HCT116 (cell line): ENCODE measurements around the gene PIEZO2. TPM values are rescaled to one million over a fixed set of nuclear protein-coding genes. Genes with fewer than 3 reads are reported as not detected.

Experiments
- ATAC-seq: fragments of 200-7000 bp; cut with Tn5 transposase; 2 replicates; pipeline ENCODE4 v1.9.1; 2020; ENCODE audit warnings: mild to moderate bottlenecking, moderate library complexity
- BruUV-seq: library from RNA; stranded (reverse); fragments of 400-500 nt; replicated peaks from 2 replicates; lab custom pipeline; 2021; lab: Mats Ljungman, UMichigan
- CTCF ChIA-PET: fragments of 300-600 bp; sonication (Branson Sonifier 250); formaldehyde crosslinking; loops from one replicate; lab custom pipeline; 2021; ENCODE audit warnings: antibody characterized with exemption; lab: Charles Lee
- POLR2A ChIA-PET: fragments of 300-600, 350-600 bp; sonication (Branson Sonifier 250); formaldehyde crosslinking; loops from one replicate; lab custom pipeline; 2021; ENCODE audit warnings: antibody characterized with exemption; lab: Charles Lee
- RAD21 ChIA-PET, 2 experiments: fragments of 300-600 bp; sonication (Branson Sonifier 250); formaldehyde crosslinking; loops; one replicate each; lab custom pipeline; 2023; ENCODE audit warnings: low total read pairs in 2 of 2; ENCODE audit not compliant: uncharacterized antibody in 2 of 2, unreplicated experiment in 2 of 2, low non-redundant PET in 1 of 2; lab: Charles Lee
- DNase-seq: peaks from one replicate; pipeline ENCODE4 v3.0.0-alpha.2; 2010; ENCODE audit warnings: low read depth, low spot score
- H2AFZ ChIP-seq: fragments of 200-600 bp; shearing (Covaris generic), sonication (generic); 2 replicates; pipeline ENCODE4 v1.6.1; 2017; ENCODE audit warnings: low read depth, mixed run types, mixed read lengths, antibody characterized with exemption, low read length; ENCODE audit not compliant: poor library complexity, severe bottlenecking
- H3K27ac ChIP-seq: 2 replicates; pipeline ENCODE4 v1.5.1; 2012; ENCODE audit warnings: low read depth, low read length
- H3K27me3 ChIP-seq: fragments of 200-600 bp; sonication (generic); 2 replicates; pipeline ENCODE4 v1.6.1; 2016; ENCODE audit warnings: mixed run types, low read length, mixed read lengths; ENCODE audit not compliant: insufficient read depth
- H3K36me3 ChIP-seq, 2 experiments: fragments of 200-500 bp in 1 of 2; fragments of 200-600 bp in 1 of 2; sonication (Bioruptor generic) in 1 of 2; sonication (generic) in 1 of 2; 2 replicates each; pipeline versions ENCODE4 v1.5.1 to v1.6.1; 2014 to 2016; ENCODE audit warnings: low read length in 2 of 2, inconsistent platforms in 1 of 2, mixed read lengths in 1 of 2, mixed run types in 1 of 2; ENCODE audit not compliant: insufficient read depth in 2 of 2, control insufficient read depth in 1 of 2
- H3K4me1 ChIP-seq, 2 experiments: fragments of 200-600 bp in 1 of 2; sonication (generic) in 1 of 2; 2 replicates each; pipeline versions ENCODE4 v1.5.1 to v1.6.1; 2012 to 2017; ENCODE audit warnings: low read length in 2 of 2, inconsistent platforms in 1 of 2, mild to moderate bottlenecking in 1 of 2, mixed read lengths in 1 of 2, mixed run types in 1 of 2, moderate library complexity in 1 of 2; ENCODE audit not compliant: insufficient read depth in 2 of 2, control insufficient read depth in 1 of 2
- H3K4me2 ChIP-seq: fragments of 200-600 bp; sonication (generic); 2 replicates; pipeline ENCODE4 v1.6.1; 2017; ENCODE audit warnings: mixed run types, low read length, mixed read lengths
- H3K4me3 ChIP-seq, 2 experiments: fragments of 200-600 bp in 1 of 2; sonication (generic) in 1 of 2; replicated peaks in 1 of 2; 2 replicates each; pipeline ENCODE4 v1.5.1; 2011 to 2016; ENCODE audit warnings: low read length in 2 of 2, control low read depth in 1 of 2, low read depth in 1 of 2, mild to moderate bottlenecking in 1 of 2, mixed read lengths in 1 of 2, mixed run types in 1 of 2
- H3K79me2 ChIP-seq: fragments of 200-600 bp; sonication (generic); 2 replicates; pipeline ENCODE4 v1.6.1; 2017; ENCODE audit warnings: mild to moderate bottlenecking, mixed run types, low read length, moderate library complexity, mixed read lengths; ENCODE audit not compliant: insufficient read depth
- H3K9ac ChIP-seq: fragments of 200-600 bp; sonication (generic); 2 replicates; pipeline ENCODE4 v1.6.1; 2016; ENCODE audit warnings: low read length, mixed read lengths
- H3K9me2 ChIP-seq: fragments of 200-600 bp; sonication (generic), shearing (Covaris generic); 2 replicates; pipeline ENCODE4 v1.6.1; 2017; ENCODE audit warnings: mixed run types, mild to moderate bottlenecking, moderate library complexity; ENCODE audit not compliant: insufficient read depth
- H3K9me3 ChIP-seq, 2 experiments: fragments of 200-500 bp in 1 of 2; fragments of 200-600 bp in 1 of 2; sonication (Bioruptor generic) in 1 of 2; sonication (generic) in 1 of 2; 2 replicates each; pipeline ENCODE4 v1.6.1; 2014 to 2017; ENCODE audit warnings: low read length in 2 of 2, mixed read lengths in 2 of 2, inconsistent platforms in 1 of 2, low read depth in 1 of 2, mild to moderate bottlenecking in 1 of 2, mixed run types in 1 of 2, moderate library complexity in 1 of 2; ENCODE audit not compliant: control insufficient read depth in 1 of 2, insufficient read depth in 1 of 2
- H4K20me1 ChIP-seq: fragments of 200-600 bp; sonication (generic), shearing (Covaris generic); 2 replicates; pipeline ENCODE4 v1.6.1; 2017; ENCODE audit warnings: mixed run types, mild to moderate bottlenecking, moderate library complexity; ENCODE audit not compliant: insufficient read depth
- CBX3 ChIP-seq: IDR thresholded peaks from 2 replicates; pipeline ENCODE4 v1.6.1; 2012; ENCODE audit warnings: low read depth
- CEBPB ChIP-seq: IDR thresholded peaks from 2 replicates; pipeline ENCODE4 v1.6.1; 2012; ENCODE audit warnings: low read depth
- EGR1 ChIP-seq: IDR thresholded peaks from 2 replicates; pipeline ENCODE4 v1.6.1; 2012; ENCODE audit warnings: low read depth
- ELF1 ChIP-seq: IDR thresholded peaks from 2 replicates; pipeline ENCODE4 v1.6.1; 2012; ENCODE audit warnings: low read depth, borderline replicate concordance
- EZH2phosphoT487 ChIP-seq: fragments of 200-600 bp; IDR thresholded peaks from 2 replicates; pipeline ENCODE4 v1.6.1; 2018; ENCODE audit warnings: antibody characterized with exemption, borderline replicate concordance
- JUND ChIP-seq: IDR thresholded peaks from 2 replicates; pipeline ENCODE4 v1.6.1; 2012
- SRF ChIP-seq: IDR thresholded peaks from 2 replicates; pipeline ENCODE4 v1.6.1; 2012; ENCODE audit warnings: low read depth
- TCF7L2 ChIP-seq: IDR thresholded peaks from 2 replicates; pipeline ENCODE4 v1.7.0; 2011; ENCODE audit warnings: borderline replicate concordance, inconsistent platforms; ENCODE audit not compliant: insufficient read depth, insufficient read length; ENCODE audit errors: extremely low read depth
- YY1 ChIP-seq: IDR thresholded peaks from 2 replicates; pipeline ENCODE4 v1.6.1; 2011; ENCODE audit warnings: low read length, low read depth, moderate library complexity, mild to moderate bottlenecking; ENCODE audit not compliant: insufficient replicate concordance; ENCODE audit errors: extremely low read depth
- ZNF274 ChIP-seq: fragments of 200-500 bp; sonication (Bioruptor generic); IDR thresholded peaks from 2 replicates; pipeline ENCODE4 v1.6.1; 2014; ENCODE audit warnings: mild to moderate bottlenecking, low read depth, low read length, inconsistent platforms
- intact Hi-C: fragments of 100-400 bp; cut with micrococcal nuclease; formaldehyde crosslinking; loops from 2 replicates; pipeline ENCODE4 v1.10.0; 2022
- total RNA-seq: library from RNA; stranded (reverse); gene quantifications from one replicate; pipeline ENCODE4 v1.2.1, GENCODE V29; 2021; ENCODE audit not compliant: unreplicated experiment
- TF ChIP-seq, protein P1 (sequence below): IDR thresholded peaks from 2 replicates; pipeline ENCODE4 v1.6.1; 2012
- TF ChIP-seq, protein P2 (sequence below): IDR thresholded peaks from 2 replicates; pipeline ENCODE4 v1.6.1; 2011; ENCODE audit warnings: mild to moderate bottlenecking, low read length, moderate library complexity; ENCODE audit not compliant: insufficient replicate concordance; ENCODE audit errors: extremely low read depth
- TF ChIP-seq, protein P3 (sequence below), 3 experiments: fragments of 200-600 bp in 1 of 3; sonication (generic) in 1 of 3; IDR thresholded peaks in 2 of 3; conservative IDR thresholded peaks in 1 of 3; 2 replicates each; pipeline ENCODE4 v1.5.1; 2012 to 2017; ENCODE audit warnings: low read depth in 2 of 3, low read length in 2 of 3, antibody characterized with exemption in 1 of 3, borderline replicate concordance in 1 of 3, control low read depth in 1 of 3, mild to moderate bottlenecking in 1 of 3, mixed read lengths in 1 of 3, mixed run types in 1 of 3, moderate library complexity in 1 of 3; ENCODE audit not compliant: insufficient read depth in 1 of 3
- TF ChIP-seq, protein P4 (sequence below): IDR thresholded peaks from 2 replicates; pipeline ENCODE4 v1.6.1; 2012

Gene PIEZO2
- total RNA-seq, 1 experiment from 2014 or later, result 0.34 TPM

DNA sequence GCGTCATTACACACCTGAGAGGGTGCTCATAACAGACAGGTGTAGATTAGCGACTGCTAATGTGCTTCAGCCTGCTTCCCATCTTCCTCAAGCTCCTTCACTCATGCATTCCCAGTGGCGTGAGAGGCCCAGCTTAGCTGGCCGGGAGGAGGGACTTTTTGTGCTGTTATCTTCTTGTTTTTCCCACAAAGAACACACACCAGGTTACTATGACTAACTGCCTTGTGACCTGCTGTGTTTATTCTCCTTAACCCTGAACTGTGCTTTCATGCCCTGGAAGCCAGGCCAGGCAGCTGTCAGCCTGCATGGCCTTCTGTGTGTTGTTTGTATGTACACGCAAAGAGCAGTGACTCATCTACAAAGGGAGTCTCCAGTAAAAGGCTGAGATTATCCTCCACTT lies 143.8 kb downstream of the PIEZO2 start (continued):
- TF ChIP-seq, protein P1, sequence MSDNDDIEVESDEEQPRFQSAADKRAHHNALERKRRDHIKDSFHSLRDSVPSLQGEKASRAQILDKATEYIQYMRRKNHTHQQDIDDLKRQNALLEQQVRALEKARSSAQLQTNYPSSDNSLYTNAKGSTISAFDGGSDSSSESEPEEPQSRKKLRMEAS, result no peak
- TF ChIP-seq SRF (no peak), CEBPB (no peak), CBX3 (no peak), EZH2phosphoT487 (no peak), ELF1 (no peak), JUND (no peak), EGR1 (no peak), TCF7L2 (no peak)
- TF ChIP-seq, all 23 proteins: peak for 0

DNA sequence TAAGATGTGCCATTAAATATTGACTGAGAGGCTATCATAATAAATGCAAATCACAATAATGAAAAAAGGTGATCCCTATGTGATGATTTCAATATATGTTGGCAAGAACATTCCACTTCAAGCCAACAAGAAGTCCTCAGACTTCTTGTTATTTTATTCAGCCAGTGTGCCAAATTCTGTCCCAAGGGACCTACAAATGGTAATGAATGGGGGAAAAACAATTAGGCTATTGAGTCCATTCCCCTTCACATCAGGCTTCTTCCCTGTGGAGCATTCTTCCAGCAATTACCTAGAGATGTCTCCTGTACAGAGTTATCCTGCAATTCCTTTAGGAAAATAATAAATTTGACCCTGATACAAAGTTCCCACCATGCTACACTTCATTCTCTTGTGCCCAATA lies 144.4 kb downstream of the PIEZO2 start:
- H3K4me2 ChIP-seq, result no peak overlapping the region
- intact Hi-C loops, result no loop called here
- H3K36me3 ChIP-seq, result no peaks in the 10 kb centered on the region
- H3K4me3 ChIP-seq, result no peak overlapping the region
- no peaks in the 10 kb centered on the region for H3K4me1 ChIP-seq
- ChIA-PET POLR2A (no interaction called here), RAD21 (no interaction called here), CTCF (no interaction called here)
- no peaks in the 10 kb centered on the region for H4K20me1 ChIP-seq
- no peaks in the 10 kb centered on the region for H3K9me3 ChIP-seq
- TF ChIP-seq, protein P2, sequence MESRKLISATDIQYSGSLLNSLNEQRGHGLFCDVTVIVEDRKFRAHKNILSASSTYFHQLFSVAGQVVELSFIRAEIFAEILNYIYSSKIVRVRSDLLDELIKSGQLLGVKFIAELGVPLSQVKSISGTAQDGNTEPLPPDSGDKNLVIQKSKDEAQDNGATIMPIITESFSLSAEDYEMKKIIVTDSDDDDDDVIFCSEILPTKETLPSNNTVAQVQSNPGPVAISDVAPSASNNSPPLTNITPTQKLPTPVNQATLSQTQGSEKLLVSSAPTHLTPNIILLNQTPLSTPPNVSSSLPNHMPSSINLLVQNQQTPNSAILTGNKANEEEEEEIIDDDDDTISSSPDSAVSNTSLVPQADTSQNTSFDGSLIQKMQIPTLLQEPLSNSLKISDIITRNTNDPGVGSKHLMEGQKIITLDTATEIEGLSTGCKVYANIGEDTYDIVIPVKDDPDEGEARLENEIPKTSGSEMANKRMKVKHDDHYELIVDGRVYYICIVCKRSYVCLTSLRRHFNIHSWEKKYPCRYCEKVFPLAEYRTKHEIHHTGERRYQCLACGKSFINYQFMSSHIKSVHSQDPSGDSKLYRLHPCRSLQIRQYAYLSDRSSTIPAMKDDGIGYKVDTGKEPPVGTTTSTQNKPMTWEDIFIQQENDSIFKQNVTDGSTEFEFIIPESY, result no peak
- TF ChIP-seq, protein P3, sequence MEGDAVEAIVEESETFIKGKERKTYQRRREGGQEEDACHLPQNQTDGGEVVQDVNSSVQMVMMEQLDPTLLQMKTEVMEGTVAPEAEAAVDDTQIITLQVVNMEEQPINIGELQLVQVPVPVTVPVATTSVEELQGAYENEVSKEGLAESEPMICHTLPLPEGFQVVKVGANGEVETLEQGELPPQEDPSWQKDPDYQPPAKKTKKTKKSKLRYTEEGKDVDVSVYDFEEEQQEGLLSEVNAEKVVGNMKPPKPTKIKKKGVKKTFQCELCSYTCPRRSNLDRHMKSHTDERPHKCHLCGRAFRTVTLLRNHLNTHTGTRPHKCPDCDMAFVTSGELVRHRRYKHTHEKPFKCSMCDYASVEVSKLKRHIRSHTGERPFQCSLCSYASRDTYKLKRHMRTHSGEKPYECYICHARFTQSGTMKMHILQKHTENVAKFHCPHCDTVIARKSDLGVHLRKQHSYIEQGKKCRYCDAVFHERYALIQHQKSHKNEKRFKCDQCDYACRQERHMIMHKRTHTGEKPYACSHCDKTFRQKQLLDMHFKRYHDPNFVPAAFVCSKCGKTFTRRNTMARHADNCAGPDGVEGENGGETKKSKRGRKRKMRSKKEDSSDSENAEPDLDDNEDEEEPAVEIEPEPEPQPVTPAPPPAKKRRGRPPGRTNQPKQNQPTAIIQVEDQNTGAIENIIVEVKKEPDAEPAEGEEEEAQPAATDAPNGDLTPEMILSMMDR (IDR thresholded peaks at IDR 0.05 in 2 of 3, conservative IDR thresholded peaks at IDR 0.05 in 1 of 3; ENCODE audit: borderline replicate concordance in 1 of 3, insufficient read depth in 1 of 3, low read depth in 2 of 3, low read length in 2 of 3), result no peak
- TF ChIP-seq CBX3, result no peak
- no peak for TF ChIP-seq SRF
- TF ChIP-seq, protein P4, sequence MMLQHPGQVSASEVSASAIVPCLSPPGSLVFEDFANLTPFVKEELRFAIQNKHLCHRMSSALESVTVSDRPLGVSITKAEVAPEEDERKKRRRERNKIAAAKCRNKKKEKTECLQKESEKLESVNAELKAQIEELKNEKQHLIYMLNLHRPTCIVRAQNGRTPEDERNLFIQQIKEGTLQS, result no peak
- no peak for TF ChIP-seq ZNF274
- no peak for TF ChIP-seq YY1
- TF ChIP-seq, protein P1, result no peak
- peaks cover 10% of the 10 kb centered on the region for H3K27me3 ChIP-seq
- no peaks in the 10 kb centered on the region for H3K79me2 ChIP-seq
- H3K9me2 ChIP-seq, result no peaks in the 10 kb centered on the region
- no peak for DNase-seq
- no peak overlapping the region for H2AFZ ChIP-seq
- ATAC-seq, result no peak
- no peak overlapping the region for H3K27ac ChIP-seq
- BruUV-seq, result no TSS peak
- no peak overlapping the region for H3K9ac ChIP-seq
